Caki2 (cell line): ENCODE measurements around the gene PAIP1. TPM values are rescaled to one million over a fixed set of nuclear protein-coding genes. Genes with fewer than 3 reads are reported as not detected.
"Not testable (repeated sequence)": the region's sequence is repeated elsewhere in the genome, so short reads cannot be mapped to it uniquely, and the experiment has no call there.

ENCODE experiments used
- DNase-seq: peaks from one replicate; pipeline ENCODE4 v3.0.0-alpha.2; 2015; ENCODE audit warnings: low read depth
- in situ Hi-C: cut with HindIII; loops from 2 replicates; pipeline ENCODE4 v1.10.0; 2016; ENCODE audit warnings: low sequenced_read_pairs, low pct_unique_long_range_greater_than_20kb, mixed read lengths
- total RNA-seq: library from RNA; depleted of rRNA; stranded (reverse); fragments of >200 nt; shearing (Covaris generic); gene quantifications from 2 replicates; pipeline ENCODE4 v1.2.3, GENCODE V29; 2014; ENCODE audit warnings: low replicate concordance; rRNA removed

The PAIP1 gene, protein sequence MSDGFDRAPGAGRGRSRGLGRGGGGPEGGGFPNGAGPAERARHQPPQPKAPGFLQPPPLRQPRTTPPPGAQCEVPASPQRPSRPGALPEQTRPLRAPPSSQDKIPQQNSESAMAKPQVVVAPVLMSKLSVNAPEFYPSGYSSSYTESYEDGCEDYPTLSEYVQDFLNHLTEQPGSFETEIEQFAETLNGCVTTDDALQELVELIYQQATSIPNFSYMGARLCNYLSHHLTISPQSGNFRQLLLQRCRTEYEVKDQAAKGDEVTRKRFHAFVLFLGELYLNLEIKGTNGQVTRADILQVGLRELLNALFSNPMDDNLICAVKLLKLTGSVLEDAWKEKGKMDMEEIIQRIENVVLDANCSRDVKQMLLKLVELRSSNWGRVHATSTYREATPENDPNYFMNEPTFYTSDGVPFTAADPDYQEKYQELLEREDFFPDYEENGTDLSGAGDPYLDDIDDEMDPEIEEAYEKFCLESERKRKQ
- total RNA-seq: 87.2 and 87.5 TPM in 2 replicates

DNA sequence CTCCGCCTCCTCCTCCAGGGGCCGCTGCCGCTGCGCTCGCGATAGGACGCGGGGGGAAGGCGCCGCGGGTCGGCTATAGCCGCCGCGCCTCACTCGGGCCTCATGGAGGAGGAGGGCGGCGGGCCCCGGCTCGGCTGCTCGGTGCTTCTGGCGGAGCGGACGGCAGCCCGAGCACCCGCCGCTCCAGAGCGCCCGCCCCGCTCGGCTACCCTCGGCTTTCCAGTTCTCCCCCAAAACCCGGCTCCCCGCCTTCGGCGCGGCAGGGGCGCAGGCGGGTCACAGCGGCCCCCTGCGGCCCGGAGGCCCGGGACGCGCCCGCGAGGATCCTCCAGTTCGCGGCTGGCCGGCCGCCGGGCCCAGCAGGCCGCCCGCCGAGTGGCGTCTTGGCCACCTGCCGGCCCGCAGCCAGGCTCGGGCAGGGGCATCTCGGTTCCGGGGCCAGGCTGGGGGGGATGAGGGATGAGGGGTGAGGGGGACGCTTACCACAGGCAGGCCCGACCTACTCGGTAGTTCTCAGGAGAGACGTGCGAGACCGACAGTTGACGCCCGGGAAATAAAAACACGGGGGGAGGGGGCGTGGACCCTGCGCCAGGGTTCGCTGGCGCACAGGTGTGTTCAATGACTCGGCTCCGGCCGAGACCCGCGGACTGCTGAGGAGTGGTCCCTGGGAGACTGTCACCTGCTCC lies at the start of gene PAIP1:
Gene PAIP1, minus strand, starts transcription at position 221 of the 686 bp plus-strand sequence. CDS start 231 bp downstream, outside the sequence.
- peak; percentile 90 for DNase-seq
- in situ Hi-C loops: no loop called here

DNA sequence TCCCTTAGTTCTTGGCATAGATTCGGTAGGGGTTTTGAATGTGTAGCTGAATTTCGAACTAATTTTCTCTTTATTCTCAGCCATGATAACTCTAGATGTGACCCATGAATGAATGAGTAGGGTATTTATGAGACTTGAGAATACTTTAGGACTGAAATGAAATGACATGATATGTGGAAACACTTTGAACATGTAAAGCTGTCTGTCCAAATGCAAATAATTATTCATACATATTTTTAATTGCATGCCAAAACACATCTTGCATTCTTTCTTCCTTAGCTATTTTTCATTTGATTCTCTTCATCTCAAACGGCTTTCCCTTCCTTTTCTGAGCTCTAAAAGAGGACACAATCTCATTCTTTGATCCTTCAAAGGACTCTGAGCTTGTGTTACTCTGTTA lies 49.5 kb upstream of the PAIP1 start:
- DNase-seq: no peak
- in situ Hi-C loops: no loop called here

DNA sequence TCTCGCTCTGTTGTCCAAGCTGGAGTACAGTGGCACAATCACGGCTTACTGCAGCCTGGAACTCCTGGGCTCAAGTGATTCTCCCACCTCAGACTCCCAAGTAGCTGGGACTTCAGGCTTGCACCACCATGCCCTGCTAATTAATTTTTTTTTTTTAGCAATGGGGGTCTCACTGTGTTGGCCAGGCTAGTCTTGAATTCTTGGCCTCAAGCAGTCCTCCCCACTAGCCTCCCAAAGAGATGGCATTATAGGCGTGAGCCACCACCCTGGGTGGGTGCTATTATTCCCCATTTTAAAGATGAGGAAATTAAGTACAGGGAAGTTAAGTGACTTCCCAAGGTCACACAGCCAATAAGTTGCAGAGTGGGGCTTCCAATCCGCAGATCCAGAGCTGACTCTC lies 47.8 kb upstream of the PAIP1 start:
- in situ Hi-C loops: no loop called here

DNA sequence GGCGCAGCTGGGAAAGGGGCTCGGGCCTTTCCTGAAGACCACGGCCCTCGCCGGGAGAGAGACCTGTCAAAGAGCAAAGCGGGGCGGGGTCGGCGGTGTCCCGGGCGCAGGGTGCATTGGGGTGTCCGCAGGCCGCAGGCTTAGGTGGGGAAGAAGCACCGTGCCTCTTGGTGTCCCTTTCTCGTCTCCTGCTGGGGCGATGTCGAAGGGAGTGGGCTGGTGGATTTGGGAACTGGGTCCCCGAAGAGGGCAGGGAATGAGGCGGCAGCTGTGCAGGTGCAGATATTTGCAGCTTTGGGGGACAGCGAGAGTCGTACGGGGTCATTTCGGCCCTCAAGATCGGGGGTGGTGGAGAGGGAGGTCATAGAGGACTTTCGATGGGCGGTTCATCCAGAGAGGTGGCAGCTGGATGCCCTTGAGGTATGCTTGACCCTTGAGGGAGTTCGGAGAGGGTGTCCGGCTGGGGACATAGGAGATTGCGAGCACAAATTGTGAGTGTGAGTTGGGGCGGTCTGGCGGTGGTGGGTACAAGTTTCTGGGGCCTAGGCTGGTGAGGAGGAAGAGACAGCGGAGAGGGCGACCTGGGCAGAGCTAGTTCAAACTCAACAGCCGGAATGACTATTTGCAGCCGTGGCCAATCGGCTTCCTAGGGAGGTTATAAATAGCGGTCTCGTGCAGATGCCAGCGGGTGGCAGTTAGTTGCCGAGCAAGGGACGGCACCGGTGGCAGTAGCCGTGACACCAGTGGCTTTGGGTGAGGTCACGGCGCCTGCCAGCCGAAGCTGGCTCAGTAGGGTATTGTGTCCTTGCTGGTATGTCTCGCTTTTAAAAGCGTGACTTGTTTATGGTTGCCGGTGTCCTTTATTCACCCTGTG lies 46.7 kb upstream of the PAIP1 start:
- in situ Hi-C loops: no loop called here
- DNase-seq: peak; percentile 83

More for the DNA sequence above, 47.8 kb upstream of the PAIP1 start:
- DNase-seq: no peak

DNA sequence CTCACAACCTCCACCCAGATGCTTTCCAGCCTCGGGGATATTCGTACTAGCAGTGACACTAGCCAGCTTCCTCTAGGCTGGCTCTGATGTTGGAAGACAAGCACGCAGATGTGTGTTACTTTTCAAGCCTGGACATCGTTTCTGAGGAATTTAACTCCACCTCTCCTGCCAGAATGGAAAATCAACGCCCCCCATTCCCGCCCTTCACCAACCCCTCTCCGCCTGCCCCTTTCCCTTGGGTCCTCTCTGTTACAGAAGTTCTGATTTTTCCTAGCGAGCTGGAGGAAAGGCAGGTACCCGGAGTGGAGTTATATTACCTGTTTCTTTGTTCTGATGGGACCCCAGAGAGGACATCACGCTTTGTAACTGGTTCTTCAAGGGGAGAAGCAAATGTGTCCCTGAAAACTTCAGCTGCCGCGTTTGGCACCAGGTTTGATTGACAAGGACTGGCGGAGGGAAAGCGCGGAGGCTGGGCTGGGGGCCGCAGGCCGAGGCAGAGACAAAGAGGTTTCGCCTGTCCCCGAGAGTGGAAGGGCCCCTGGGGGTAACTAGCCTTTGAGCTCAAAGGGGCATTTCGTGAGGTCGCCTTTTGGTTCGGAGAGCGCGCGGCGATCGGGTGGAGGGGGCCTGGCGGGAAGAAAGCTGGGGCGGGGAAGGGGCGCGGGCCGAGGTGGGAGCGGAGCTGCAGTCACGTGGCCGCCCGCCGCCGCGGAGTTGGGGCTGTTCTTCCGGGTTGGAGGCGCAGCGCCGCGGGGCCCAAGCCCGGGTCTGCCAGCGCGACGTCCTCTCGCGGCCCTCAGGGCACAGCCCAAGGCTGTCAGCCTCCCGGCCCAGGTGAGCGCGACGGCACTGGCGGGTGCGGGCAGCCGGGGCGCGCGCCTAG lies 45.8 kb upstream of the PAIP1 start, which contains the start of gene NNT:
Gene NNT, plus strand, starts transcription at position 720 of the 883 bp plus-strand sequence. CDS start 6,016 bp downstream, outside the sequence.
- in situ Hi-C loops: no loop called here

DNA sequence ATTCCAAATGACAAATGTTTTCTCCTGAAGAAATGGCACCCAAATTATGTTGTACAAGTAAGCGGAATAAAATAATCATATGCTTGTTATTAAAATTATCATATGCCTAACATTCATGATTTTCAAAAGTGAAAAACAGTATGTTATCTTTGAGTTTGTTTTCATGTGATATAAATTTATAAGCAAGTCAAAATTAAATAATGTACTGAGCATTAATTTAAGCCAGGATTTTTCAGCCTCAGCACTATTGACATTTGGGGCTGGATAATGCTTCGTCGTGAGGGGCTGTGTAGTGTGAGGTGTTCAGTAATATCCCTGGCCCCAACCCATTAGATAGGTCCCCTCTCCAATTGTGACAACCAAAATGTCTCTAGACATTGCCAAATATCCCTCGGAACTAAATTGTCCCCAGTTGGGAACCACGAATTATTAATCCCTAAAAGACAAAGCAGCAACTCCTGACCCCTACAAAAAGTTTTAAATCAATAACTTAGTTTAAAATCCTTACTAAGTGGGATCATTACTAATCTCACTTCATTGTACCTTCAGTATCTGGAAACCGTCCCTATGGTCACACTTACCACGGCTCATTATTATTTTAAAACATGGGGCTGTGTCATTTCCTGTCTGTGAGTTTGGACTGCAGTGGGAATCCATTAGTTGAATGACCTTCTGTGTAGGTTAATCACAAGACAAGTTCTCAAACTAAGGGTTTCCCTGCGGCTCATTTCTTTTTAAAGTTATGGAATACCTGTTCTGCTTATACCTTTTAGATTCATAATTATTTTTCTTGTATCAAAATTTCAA lies 44.8 kb upstream of the PAIP1 start:
- in situ Hi-C loops: no loop called here
- peak; percentile 33 for DNase-seq

More for the DNA sequence above, 45.8 kb upstream of the PAIP1 start, which contains the start of gene NNT:
- DNase-seq: peak; percentile 62

DNA sequence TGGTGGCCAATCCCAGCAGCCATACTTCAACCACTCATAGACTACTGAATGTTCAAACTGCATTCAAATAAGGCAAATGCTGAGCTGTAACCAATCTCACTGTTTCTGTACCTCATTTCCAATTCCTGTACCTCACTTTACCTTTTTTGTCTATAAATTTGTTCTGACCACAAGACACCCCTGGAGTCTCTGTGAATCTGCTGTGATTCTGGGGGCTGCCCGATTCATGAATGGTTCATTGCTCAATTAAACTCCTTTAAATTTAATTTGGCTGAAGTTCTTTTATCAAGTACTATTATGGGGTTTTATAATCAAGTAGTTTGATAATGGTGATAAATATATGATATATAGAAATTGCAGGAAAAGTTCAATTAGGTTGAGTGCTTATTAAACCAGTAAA lies 42.0 kb upstream of the PAIP1 start:
- DNase-seq, in situ Hi-C loops: not testable (repeated sequence)

DNA sequence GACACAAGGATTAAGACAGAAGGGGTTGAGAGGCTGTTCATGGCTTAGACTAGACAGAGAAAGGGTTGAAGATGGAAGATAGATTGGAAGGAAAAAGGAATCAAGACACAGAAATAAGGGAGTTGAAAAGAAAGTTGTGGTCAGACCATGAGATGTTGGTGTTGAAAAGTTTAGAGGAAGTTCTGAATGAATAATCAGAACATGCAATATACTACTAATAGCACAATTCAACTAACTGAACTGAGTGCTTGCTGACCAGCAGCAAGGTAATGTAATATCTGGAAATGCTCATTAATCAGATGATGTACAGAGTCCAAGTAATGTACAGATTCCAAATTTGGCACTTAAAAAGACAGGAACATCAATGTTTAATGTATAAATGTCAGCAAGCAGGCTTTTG lies 35.5 kb upstream of the PAIP1 start:
- in situ Hi-C loops: no loop called here
- DNase-seq: no peak

DNA sequence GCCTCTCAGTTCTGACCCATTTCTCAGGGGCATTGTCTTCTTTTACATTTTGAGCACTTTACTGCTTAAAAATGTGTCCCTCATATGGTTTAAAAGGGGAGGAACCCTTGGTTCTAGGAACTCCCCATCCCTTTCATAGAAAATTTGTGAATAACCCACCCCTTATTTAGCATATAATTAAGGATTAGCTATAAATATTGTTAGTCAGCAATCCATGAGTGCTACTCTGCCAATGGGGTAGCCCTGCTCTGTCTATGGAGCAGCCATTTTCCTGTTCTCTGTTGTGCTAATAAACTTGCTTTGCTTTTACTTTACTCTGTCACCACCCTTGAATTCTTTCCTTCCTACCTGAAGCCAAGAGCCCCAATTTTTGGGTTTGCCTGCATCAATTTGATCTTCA lies 33.8 kb upstream of the PAIP1 start:
- in situ Hi-C loops: no loop called here
- no peak for DNase-seq

DNA sequence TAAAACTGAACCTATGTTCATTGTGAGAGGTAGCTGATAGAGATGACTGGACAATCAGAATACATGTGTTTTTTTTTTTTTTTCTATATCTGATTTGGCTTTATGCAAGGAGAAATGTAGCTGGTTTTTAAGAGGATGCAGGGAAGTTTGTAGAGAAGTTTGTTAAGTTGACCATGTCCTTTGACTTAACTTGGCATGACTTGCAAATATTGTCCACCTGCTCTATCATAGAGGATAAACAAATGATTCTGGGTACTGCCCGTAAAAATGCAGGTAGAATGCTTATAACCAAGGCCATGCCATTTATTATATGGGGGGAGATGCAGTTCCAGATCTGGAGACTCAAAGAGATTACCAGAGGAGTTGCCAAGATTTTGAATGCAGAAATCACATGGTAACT lies 32.4 kb upstream of the PAIP1 start:
- in situ Hi-C loops: no loop called here

DNA sequence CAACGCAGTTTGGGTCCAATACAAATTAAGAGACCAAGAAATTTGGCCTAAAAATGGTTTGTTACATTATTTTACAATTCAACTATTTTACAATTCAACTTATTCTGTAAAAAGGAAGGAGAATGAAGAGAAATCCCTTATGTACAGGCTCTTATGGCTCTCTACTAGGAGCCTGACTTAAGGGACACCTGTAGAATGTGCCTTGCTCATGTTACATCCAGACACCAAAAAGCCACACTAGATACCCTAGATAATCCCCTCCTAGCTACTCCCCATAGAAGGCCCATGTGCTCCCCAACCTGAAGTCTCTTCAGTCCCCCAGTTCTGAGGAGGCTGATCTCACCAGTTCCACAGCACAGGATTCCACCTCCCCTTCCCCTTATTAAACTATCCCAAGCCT lies 32.0 kb upstream of the PAIP1 start:
- in situ Hi-C loops: no loop called here
- DNase-seq: no peak

More for the DNA sequence above, 32.4 kb upstream of the PAIP1 start:
- DNase-seq: no peak

DNA sequence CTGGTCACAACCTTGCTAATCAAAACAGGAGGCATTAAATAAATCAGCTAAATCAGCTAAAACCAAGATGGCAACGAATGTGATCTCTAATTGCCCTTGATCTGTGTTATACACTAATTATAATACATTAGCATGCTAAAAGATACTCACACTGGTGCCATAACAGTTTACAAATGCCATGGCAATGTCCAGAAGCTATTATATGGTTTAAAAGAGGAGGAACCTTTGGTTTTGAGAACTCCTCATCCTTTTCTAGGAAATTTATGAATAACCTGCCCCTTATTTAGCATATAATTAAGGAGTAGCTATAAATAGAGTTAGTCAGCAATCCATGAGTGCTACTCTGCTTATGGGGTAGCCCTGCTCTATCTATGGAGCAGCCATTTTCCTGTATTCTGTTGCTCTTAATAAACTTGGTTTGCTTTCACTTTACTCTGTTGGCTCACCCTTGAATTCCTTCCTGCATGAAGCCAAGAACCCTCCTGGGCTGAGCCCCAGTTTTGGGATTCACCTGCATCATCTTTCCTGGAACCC lies 27.4 kb upstream of the PAIP1 start:
- in situ Hi-C loops: no loop called here
- no peak for DNase-seq

DNA sequence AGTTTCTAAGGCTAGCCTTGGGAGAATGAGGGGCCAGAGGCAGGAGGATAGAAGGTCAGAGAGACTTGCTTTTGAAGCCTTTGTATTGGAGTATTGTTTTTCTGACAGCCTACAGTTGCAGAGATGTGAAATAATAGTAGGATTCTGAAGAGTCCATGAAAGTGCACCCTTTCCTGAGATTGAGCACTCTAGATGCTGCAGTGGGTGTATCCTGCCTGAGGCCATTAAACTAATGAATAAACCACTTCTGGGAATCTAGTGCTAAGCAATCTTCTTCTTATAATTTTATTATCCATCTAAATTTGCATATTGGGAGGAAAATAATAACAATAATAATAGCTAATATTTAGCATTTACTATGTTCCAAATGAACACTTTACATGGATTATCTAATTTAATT lies 26.8 kb upstream of the PAIP1 start:
- in situ Hi-C loops: no loop called here
- DNase-seq: no peak

DNA sequence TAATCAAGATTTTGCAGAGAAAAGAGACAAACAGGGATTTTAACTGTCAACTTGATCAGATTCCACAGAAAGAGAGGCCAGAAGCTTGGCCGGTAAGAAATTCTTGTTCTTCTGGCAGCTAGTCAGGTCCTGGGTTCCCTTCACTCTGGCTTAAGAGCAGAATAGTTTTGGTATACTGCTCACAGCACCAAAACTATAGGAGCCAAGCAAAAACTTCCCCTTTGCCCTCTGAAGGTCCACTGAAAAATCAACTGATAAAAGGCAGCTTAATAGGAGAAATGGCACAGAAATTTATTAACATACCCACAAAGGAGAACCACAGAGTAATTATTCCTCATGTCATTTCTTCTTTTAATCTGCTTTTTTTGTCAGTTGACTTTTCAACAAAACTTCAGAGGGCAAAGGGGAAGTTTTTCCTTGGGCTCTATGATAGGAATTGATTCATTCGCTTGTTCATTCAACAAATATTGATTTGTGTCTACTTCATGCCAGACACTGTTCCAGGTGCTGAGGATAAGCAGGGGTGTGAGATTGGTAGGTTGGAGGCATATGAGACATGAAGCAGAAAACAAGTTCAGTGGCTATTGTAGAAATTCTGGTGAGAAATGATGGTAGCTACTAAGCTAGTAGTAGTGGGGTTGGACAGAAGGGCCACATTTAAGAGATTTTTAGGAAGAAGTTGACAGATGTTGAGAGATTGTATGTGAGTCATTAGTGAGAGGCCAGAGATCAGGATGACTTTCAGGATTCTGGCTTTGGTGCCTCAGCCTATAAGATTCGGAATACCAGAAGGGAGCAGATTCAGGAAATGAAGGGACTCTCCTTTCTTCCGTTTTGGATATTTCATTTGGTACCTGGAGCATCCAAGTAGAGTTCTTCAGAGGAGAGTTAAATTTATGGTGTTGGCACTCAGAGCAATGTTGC lies 25.5 kb upstream of the PAIP1 start:
- DNase-seq: no peak
- in situ Hi-C loops: no loop called here

DNA sequence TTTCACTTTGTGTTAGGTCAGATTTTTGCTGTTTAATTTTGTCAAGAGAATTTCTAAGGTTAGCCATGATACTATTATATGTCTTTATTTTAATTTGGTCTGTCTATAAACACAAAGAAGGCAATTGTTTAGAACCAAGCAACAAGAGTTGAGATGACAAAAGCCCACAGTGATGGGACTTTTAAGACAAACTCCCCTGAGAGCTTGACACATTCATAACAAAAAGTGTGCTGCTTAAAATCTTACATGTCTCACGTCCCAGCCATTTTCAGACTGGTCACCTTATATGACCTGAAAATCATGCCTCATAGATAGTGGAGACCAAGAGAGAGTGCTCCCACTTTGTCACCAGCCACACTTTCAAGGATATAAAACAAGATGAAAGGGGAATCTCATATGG lies 24.5 kb upstream of the PAIP1 start:
- DNase-seq: no peak
- in situ Hi-C loops: no loop called here
